GM12892 (cell line): ENCODE data around the gene CRYL1.

Experiments used
- POLR2A ChIP-seq: IDR thresholded peaks from 2 replicates; pipeline ENCODE4 v1.6.1; 2011; ENCODE audit warnings: low read depth, low read length, control low read depth
- POLR2AphosphoS5 ChIP-seq: IDR thresholded peaks from 2 replicates; pipeline ENCODE4 v1.6.1; 2011; ENCODE audit warnings: low read depth, low read length, control low read depth
- TAF1 ChIP-seq: IDR thresholded peaks from 2 replicates; pipeline ENCODE4 v1.6.1; 2011; ENCODE audit warnings: low read depth, mild to moderate bottlenecking, control low read depth, low read length, borderline replicate concordance

- no peak for TF ChIP-seq POLR2A
- no peak for TF ChIP-seq POLR2AphosphoS5
- TF ChIP-seq TAF1 = no peak
These were observed 131.2 kb downstream of the CRYL1 start for GRCh38 chr13:20394506-20394905.
